Astrocyte (in vitro differentiated cells and primary cell): Measurements from ENCODE around the gene TBL2. TPM values are rescaled to one million over a fixed set of nuclear protein-coding genes. Genes with fewer than 3 reads are reported as not detected.

Experiments used
- DNase-seq: peaks from one replicate; pipeline ENCODE4 v3.0.0-alpha.2; 2010; ENCODE audit warnings: low read depth
- FAIRE-seq: peaks from 2 replicates; lab custom pipeline; 2011; peaks lifted over from hg19 to GRCh38; lab: Jason Lieb, UNC
- H2AFZ ChIP-seq: 2 replicates; pipeline ENCODE4 v1.6.0; 2012; ENCODE audit warnings: low read depth, low read length, inconsistent platforms
- H3K27ac ChIP-seq: 2 replicates; pipeline ENCODE4 v1.5.1; 2011; ENCODE audit warnings: low read depth, low read length, inconsistent platforms
- H3K27me3 ChIP-seq: 2 replicates; pipeline ENCODE4 v1.6.0; 2011; ENCODE audit warnings: low read length, inconsistent platforms; ENCODE audit not compliant: insufficient read depth
- H3K36me3 ChIP-seq: 2 replicates; pipeline ENCODE4 v1.5.1; 2011; ENCODE audit warnings: low read length, inconsistent platforms; ENCODE audit not compliant: insufficient read depth
- H3K4me1 ChIP-seq: 2 replicates; pipeline ENCODE4 v1.5.1; 2011; ENCODE audit warnings: low read length, inconsistent platforms; ENCODE audit not compliant: insufficient read depth
- H3K4me2 ChIP-seq: 2 replicates; pipeline ENCODE4 v1.6.0; 2012; ENCODE audit warnings: low read length, inconsistent platforms
- H3K4me3 ChIP-seq: 2 replicates; pipeline ENCODE4 v1.5.1; 2011; ENCODE audit warnings: low read depth, mild to moderate bottlenecking, low read length, inconsistent platforms; ENCODE audit not compliant: insufficient read depth
- H3K79me2 ChIP-seq: 2 replicates; pipeline ENCODE4 v1.6.0; 2012; ENCODE audit warnings: mild to moderate bottlenecking, low read length, inconsistent platforms; ENCODE audit not compliant: insufficient read depth
- H3K9ac ChIP-seq: 2 replicates; pipeline ENCODE4 v1.6.0; 2012; ENCODE audit warnings: mild to moderate bottlenecking, low read length, inconsistent platforms
- H3K9me3 ChIP-seq: 2 replicates; pipeline ENCODE4 v1.5.1; 2012; ENCODE audit warnings: low read depth, mild to moderate bottlenecking, low read length, inconsistent platforms; ENCODE audit not compliant: insufficient read depth
- H4K20me1 ChIP-seq: 2 replicates; pipeline ENCODE4 v1.6.0; 2012; ENCODE audit warnings: low read length, inconsistent platforms; ENCODE audit not compliant: insufficient read depth
- H3K27ac Mint-ChIP-seq: one replicate; pipeline ENCODE4 v1.8.0; 2021; ENCODE audit warnings: mild to moderate bottlenecking, mixed read lengths; ENCODE audit not compliant: unreplicated experiment
- H3K27me3 Mint-ChIP-seq: one replicate; pipeline ENCODE4 v1.8.0; 2021; ENCODE audit warnings: low read depth, mixed read lengths; ENCODE audit not compliant: unreplicated experiment
- H3K36me3 Mint-ChIP-seq: one replicate; pipeline ENCODE4 v1.8.0; 2021; ENCODE audit warnings: low read depth, mixed read lengths; ENCODE audit not compliant: unreplicated experiment
- H3K4me1 Mint-ChIP-seq: one replicate; pipeline ENCODE4 v1.8.0; 2021; ENCODE audit warnings: low read depth, mixed read lengths; ENCODE audit not compliant: unreplicated experiment
- H3K4me3 Mint-ChIP-seq: one replicate; pipeline ENCODE4 v1.8.0; 2021; ENCODE audit warnings: mild to moderate bottlenecking, moderate library complexity, mixed read lengths; ENCODE audit not compliant: unreplicated experiment
- H3K9me3 Mint-ChIP-seq: one replicate; pipeline ENCODE4 v1.8.0; 2021; ENCODE audit warnings: mild to moderate bottlenecking, mixed read lengths; ENCODE audit not compliant: unreplicated experiment
- CTCF ChIP-seq: IDR thresholded peaks from 2 replicates; pipeline ENCODE4 v1.5.1; 2011; ENCODE audit warnings: low read depth, mild to moderate bottlenecking, inconsistent platforms, low read length, moderate library complexity; ENCODE audit not compliant: insufficient read depth
- EZH2 ChIP-seq: IDR thresholded peaks from 2 replicates; pipeline ENCODE4 v1.6.1; 2012; ENCODE audit warnings: mild to moderate bottlenecking, low read length, inconsistent platforms; ENCODE audit not compliant: insufficient read depth
- total RNA-seq: library from RNA; stranded (reverse); gene quantifications from 2 replicates; pipeline ENCODE4 v1.2.1, GENCODE V29; 2021

Gene TBL2
- total RNA-seq, 1 donor from 2014 or later = 54.8 TPM

DNA sequence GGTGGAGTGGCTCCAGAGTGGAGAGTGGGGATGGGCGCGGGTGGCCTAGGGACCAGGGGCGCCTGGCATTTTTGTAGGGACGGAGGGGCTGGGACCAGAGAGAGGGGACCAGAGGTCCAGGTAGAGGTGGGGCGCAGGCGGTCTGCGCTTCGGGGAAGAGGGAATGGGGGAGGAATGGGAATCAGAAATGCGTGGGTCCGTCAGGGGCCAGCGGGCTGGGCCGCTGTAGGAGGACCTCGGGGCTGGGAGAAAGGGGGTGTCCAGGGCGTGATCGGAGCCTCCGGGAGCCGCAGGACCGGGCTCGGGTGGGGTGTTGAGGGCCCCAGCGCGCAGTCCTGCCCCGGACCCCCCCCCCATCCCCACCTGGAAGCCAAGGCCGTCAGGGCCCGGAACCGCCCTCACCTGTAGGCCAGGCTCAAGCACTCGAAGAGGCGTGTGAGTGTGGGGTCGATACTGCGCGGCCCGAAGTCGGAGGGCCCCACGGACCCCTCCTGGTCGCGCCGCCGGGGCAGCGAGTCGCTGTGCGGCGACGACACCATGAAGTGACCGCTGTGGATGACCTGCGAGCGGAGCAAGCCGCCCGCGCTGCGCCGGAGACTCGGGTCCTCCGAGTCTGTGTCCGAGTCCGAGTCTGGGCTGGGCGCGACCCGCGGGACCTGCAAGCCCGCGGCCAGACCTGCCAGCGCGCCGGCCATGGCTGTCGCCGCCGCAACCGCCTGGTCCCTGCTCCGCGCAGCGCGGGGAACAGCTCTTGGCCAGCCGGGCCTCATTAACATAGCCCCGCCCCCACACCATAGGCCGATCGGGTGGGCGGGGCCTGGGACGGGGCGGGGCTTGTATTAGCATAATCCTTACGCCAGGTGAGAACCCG is 45.7 kb upstream of the TBL2 start, which contains the start of gene MLXIPL:
MLXIPL (minus strand) TSS at position 725 of the 871 bp plus-strand sequence; CDS start at position 695, 30 bp downstream.
- H3K9ac ChIP-seq = no peak within 1 kb of the TSS
- H3K79me2 ChIP-seq = no peaks in the 10 kb centered on the region
- FAIRE-seq = no peak
- H3K27me3 ChIP-seq = peaks cover 51% of the 10 kb centered on the region
- H3K9me3 ChIP-seq = no peaks in the 10 kb centered on the region
- no peaks in the 10 kb centered on the region for H3K36me3 ChIP-seq
- Mint-ChIP-seq H3K27ac (peak within 1 kb of the TSS; percentile 34), H3K4me1 (no peaks in the 10 kb centered on the region), H3K4me3 (peak within 1 kb of the TSS; percentile 54), H3K36me3 (no peaks in the 10 kb centered on the region), H3K9me3 (no peaks in the 10 kb centered on the region), H3K27me3 (peaks cover 51% of the 10 kb centered on the region)
- no peak within 1 kb of the TSS for H3K27ac ChIP-seq
- peak; percentile 80 for TF ChIP-seq EZH2
- TF ChIP-seq CTCF = no peak
- DNase-seq = no peak
- H4K20me1 ChIP-seq = no peaks in the 10 kb centered on the region
- H3K4me2 ChIP-seq = peak within 1 kb of the TSS; percentile 84
- H3K4me1 ChIP-seq = peaks cover 7% of the 10 kb centered on the region
- peak within 1 kb of the TSS; percentile 69 for H2AFZ ChIP-seq
- H3K4me3 ChIP-seq = no peak within 1 kb of the TSS

- Mint-ChIP-seq H3K27ac (peak overlapping the region; percentile 34), H3K4me1 (no peaks in the 10 kb centered on the region), H3K27me3 (peaks cover 47% of the 10 kb centered on the region), H3K4me3 (peak overlapping the region; percentile 54), H3K36me3 (no peaks in the 10 kb centered on the region), H3K9me3 (no peaks in the 10 kb centered on the region)
- no peak for DNase-seq
- Histone ChIP-seq H3K79me2 (no peaks in the 10 kb centered on the region), H4K20me1 (no peaks in the 10 kb centered on the region), H3K9me3 (no peaks in the 10 kb centered on the region), H3K4me2 (no peak overlapping the region), H3K27ac (no peak overlapping the region), H3K27me3 (peaks cover 45% of the 10 kb centered on the region), H3K9ac (no peak overlapping the region), H3K4me1 (peaks cover 7% of the 10 kb centered on the region), H2AFZ (no peak overlapping the region), H3K4me3 (no peak overlapping the region), H3K36me3 (no peaks in the 10 kb centered on the region)
- TF ChIP-seq CTCF (no peak), EZH2 (peak; percentile 99)
- no peak for FAIRE-seq
These were observed 44.8 kb upstream of the TBL2 start for GRCh38 chr7:73622909-73623797.
